ENCODE data around the gene RNF11. TPM values are rescaled to one million over a fixed set of nuclear protein-coding genes. Genes with fewer than 3 reads are reported as not detected.

RNF11 gene
- polyA plus RNA-seq, 2 of the 4 experiments (the other 2 are of a cell fraction) = 28.5 to 56.8 TPM

DNA sequence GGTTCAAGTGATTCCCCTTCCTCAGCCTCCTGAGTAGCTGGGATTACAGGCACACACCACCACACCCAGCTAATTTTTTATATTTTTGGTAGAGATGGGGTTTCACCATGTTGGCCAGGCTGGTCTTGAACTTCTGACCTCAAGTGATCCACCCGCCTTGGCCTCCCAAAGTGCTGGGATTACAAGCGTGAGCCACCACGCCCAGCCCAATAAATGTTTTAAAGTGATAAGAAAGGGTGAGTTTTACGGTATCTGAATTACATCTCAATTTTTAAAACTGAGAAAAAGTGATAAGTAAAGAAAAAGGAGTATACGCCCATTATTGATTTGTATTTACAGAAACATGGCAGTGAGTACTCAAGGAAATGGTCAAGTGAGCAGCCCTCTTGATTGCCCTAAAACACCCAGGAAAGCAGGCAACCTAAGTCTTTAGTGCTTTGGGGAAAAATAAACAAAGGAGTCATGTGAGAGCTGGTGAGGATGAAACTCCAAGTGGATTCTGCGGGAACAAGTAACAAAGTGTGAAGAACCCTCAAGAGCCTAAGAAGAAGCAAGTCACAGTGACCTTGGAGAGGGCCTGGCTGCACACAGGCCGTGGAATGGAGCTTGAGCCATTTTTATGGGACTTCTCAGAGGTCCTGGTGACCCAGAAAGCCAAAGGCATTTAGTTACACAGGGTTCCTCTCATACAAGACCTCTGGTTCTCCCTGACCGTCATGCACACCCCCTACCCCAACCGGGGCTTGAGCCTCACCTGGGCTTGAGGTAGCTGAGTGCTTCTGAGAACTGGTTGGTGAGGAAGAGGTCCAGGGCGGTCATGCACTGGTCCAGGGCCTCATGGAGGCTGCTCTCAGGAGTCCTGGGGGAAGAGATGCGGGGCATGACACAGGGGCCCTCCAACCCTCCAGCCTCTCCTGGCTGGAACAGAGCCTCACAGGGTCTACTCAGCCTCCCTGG, 85.2 kb downstream of the RNF11 start:
- no peak overlapping the region for H3K27ac ChIP-seq
- H3K9me3 ChIP-seq = no peaks in the 10 kb centered on the region
- POLR2A ChIA-PET = no interaction called here
- ATAC-seq = no peak
- no peak overlapping the region for H3K4me2 ChIP-seq
- TF ChIP-seq NFE2L2 (conservative IDR thresholded peaks at IDR 0.05; ENCODE audit: low read length) = no peak
- peaks cover 5% of the 10 kb centered on the region; the same call in 1 of the 3 replicates for H3K4me1 ChIP-seq
- no peak for FAIRE-seq
- H3K4me3 ChIP-seq = no peak overlapping the region
- DNase-seq (ENCODE audit: low read depth in 1 of 2, low spot score in 1 of 2) = no peak
- CTCF ChIA-PET = interaction anchor here (0.7 kb wide), 1 partner anchor 12 kb away, joined by 3 read pairs; no protein-coding TSS in a partner anchor
- WGBS (ENCODE audit: missing lambda C conversion rate) = 84% methylated on average over 9 of the region's 11 CpGs

GRCh38 chr1:51321924-51322280, 85.8 kb downstream of the RNF11 start:
- Histone ChIP-seq H3K27ac (no peak overlapping the region), H3K9me3 (no peaks in the 10 kb centered on the region), H3K4me3 (no peak overlapping the region), H3K4me2 (no peak overlapping the region), H3K4me1 (no peaks in the 10 kb centered on the region)
- ChIA-PET POLR2A (no interaction called here), CTCF (no interaction called here)
- TF ChIP-seq FOSB (CRISPR knock-in tag; IDR thresholded peaks at IDR 0.05) (no peak), CHD2 (IDR thresholded peaks at IDR 0.05; ENCODE audit: low read length, partially characterized antibody) (no peak), HOXB5 (CRISPR knock-in tag; IDR thresholded peaks at IDR 0.05) (no peak), POLR2AphosphoS2 (conservative IDR thresholded peaks at IDR 0.05; ENCODE audit: low read length) (no peak), ATOH8 (CRISPR knock-in tag; IDR thresholded peaks at IDR 0.05; ENCODE audit: low read depth) (no peak), CHD4 (IDR thresholded peaks at IDR 0.05; ENCODE audit: borderline replicate concordance) (no peak), ESRRA (IDR thresholded peaks at IDR 0.05; ENCODE audit: borderline replicate concordance, low read length) (no peak), HMGXB4 (CRISPR knock-in tag; IDR thresholded peaks at IDR 0.05; ENCODE audit: borderline replicate concordance) (no peak), MAZ (IDR thresholded peaks at IDR 0.05; ENCODE audit: borderline replicate concordance, low read depth, low read length) (no peak), CBX2 (IDR thresholded peaks at IDR 0.05; ENCODE audit: borderline replicate concordance, low read depth) (no peak), NR3C1 (IDR thresholded peaks at IDR 0.05) (no peak), KDM1A (IDR thresholded peaks at IDR 0.05; ENCODE audit: low read depth) (no peak), ZSCAN20 (CRISPR knock-in tag; IDR thresholded peaks at IDR 0.05) (no peak), MYC (IDR thresholded peaks at IDR 0.05; ENCODE audit: borderline replicate concordance, low read length) (no peak), RAD21 (conservative IDR thresholded peaks at IDR 0.05 in 1 of 2, IDR thresholded peaks at IDR 0.05 in 1 of 2) (no peak)
- WGBS (ENCODE audit: missing lambda C conversion rate) = 59% methylated on average over 2 of the region's 2 CpGs
- ATAC-seq (no peak), DNase-seq (ENCODE audit: low read depth in 1 of 2, low spot score in 1 of 2) (no peak), FAIRE-seq (no peak)

GRCh38 chr1:51322417-51323101, 86.5 kb downstream of the RNF11 start:
- CTCF ChIA-PET = no interaction called here
- Histone ChIP-seq H3K4me3 (no peak overlapping the region), H3K27ac (no peak overlapping the region), H3K4me2 (no peak overlapping the region), H3K4me1 (no peaks in the 10 kb centered on the region), H3K9me3 (no peaks in the 10 kb centered on the region)
- POLR2A ChIA-PET = no interaction called here
- 83% methylated on average over 4 of the region's 4 CpGs for WGBS (ENCODE audit: missing lambda C conversion rate)
- FAIRE-seq (no peak), DNase-seq (ENCODE audit: low read depth in 1 of 2, low spot score in 1 of 2) (no peak), ATAC-seq (no peak)
- TF ChIP-seq GATA3 (IDR thresholded peaks at IDR 0.05; ENCODE audit: borderline replicate concordance) (no peak), RARB (CRISPR knock-in tag; IDR thresholded peaks at IDR 0.05) (no peak), KDM1A (IDR thresholded peaks at IDR 0.05; ENCODE audit: low read depth) (no peak), FOXS1 (CRISPR knock-in tag; IDR thresholded peaks at IDR 0.05) (no peak), POLR2A (IDR thresholded peaks at IDR 0.05; ENCODE audit: low read length) (no peak), NPAS2 (CRISPR knock-in tag; IDR thresholded peaks at IDR 0.05; ENCODE audit: borderline replicate concordance) (no peak), HOXB5 (CRISPR knock-in tag; IDR thresholded peaks at IDR 0.05) (no peak), RAD21 (conservative IDR thresholded peaks at IDR 0.05 in 1 of 2, IDR thresholded peaks at IDR 0.05 in 1 of 2) (no peak), TFCP2L1 (CRISPR knock-in tag; IDR thresholded peaks at IDR 0.05) (no peak)
